SK-N-SH (cell line): ENCODE data around the gene ZBTB1. TPM values are rescaled to one million over a fixed set of nuclear protein-coding genes. Genes with fewer than 3 reads are reported as not detected.

ENCODE experiments used
- CTCF ChIA-PET: fragments of 300-600, 350-600 bp; formaldehyde crosslinking; extraction: SDS; loops from one replicate; lab custom pipeline; 2021; lab: Yijun Ruan, JAX
- POLR2A ChIA-PET: fragments of 350-600 bp; sonication (Branson Sonifier 250); formaldehyde crosslinking; extraction: SDS; loops from one replicate; lab custom pipeline; 2020; ENCODE audit warnings: antibody characterized with exemption, inconsistent platforms; lab: Yijun Ruan, JAX
- DNase-seq: peaks from one replicate; pipeline ENCODE4 v3.0.0; 2012
- H2AFZ ChIP-seq: fragments of 200-600 bp; sonication (generic); 2 replicates; pipeline ENCODE4 v1.8.1; 2016; ENCODE audit warnings: antibody characterized with exemption, mild to moderate bottlenecking, low read depth
- H3F3A ChIP-seq: fragments of 200-600 bp; sonication (generic); replicated peaks from 2 replicates; pipeline ENCODE3; 2016; ENCODE audit warnings: antibody characterized with exemption, mild to moderate bottlenecking; ENCODE audit not compliant: insufficient read depth
- H3K27ac ChIP-seq, 2 experiments: fragments of 200-500 bp in 1 of 2; fragments of 200-600 bp in 1 of 2; sonication (Bioruptor generic) in 1 of 2; sonication (generic), shearing (Covaris generic) in 1 of 2; 2 replicates each; pipeline versions ENCODE4 v1.5.1 to v1.6.1; 2014 to 2016; ENCODE audit warnings: low read depth in 2 of 2, inconsistent platforms in 1 of 2, low read length in 1 of 2, mild to moderate bottlenecking in 1 of 2, mixed read lengths in 1 of 2
- H3K27me3 ChIP-seq: fragments of 200-600 bp; sonication (generic), shearing (Covaris generic); 2 replicates; pipeline ENCODE4 v1.6.1; 2016; ENCODE audit warnings: mixed run types; ENCODE audit not compliant: insufficient read depth
- H3K36me3 ChIP-seq, 2 experiments: fragments of 200-500 bp in 1 of 2; fragments of 200-600 bp in 1 of 2; sonication (Bioruptor generic) in 1 of 2; sonication (generic) in 1 of 2; replicated peaks in 1 of 2; 2 replicates each; pipeline versions ENCODE3 to v1.5.1; 2014 to 2016; ENCODE audit warnings: low read length in 1 of 2, mild to moderate bottlenecking in 1 of 2; ENCODE audit not compliant: insufficient read depth in 2 of 2, control insufficient read depth in 1 of 2
- H3K4me1 ChIP-seq, 2 experiments: fragments of 200-500 bp in 1 of 2; fragments of 200-600 bp in 1 of 2; sonication (Bioruptor generic) in 1 of 2; sonication (generic), shearing (Covaris generic) in 1 of 2; 2 replicates each; pipeline versions ENCODE4 v1.5.1 to v1.6.1; 2014 to 2016; ENCODE audit warnings: low read depth in 1 of 2, low read length in 1 of 2, mixed run types in 1 of 2; ENCODE audit not compliant: insufficient read depth in 2 of 2, control insufficient read depth in 1 of 2
- H3K4me2 ChIP-seq: fragments of 200-600 bp; sonication (generic), shearing (Covaris generic); 2 replicates; pipeline ENCODE4 v1.6.1; 2017; ENCODE audit warnings: mixed run types
- H3K4me3 ChIP-seq, 2 experiments: fragments of 200-500 bp in 1 of 2; fragments of 200-600 bp in 1 of 2; sonication (Bioruptor generic) in 1 of 2; sonication (generic), shearing (Covaris generic) in 1 of 2; 2 replicates each; pipeline versions ENCODE4 v1.5.1 to v1.8.1; 2014 to 2016; ENCODE audit warnings: low read depth in 2 of 2, inconsistent platforms in 1 of 2, low read length in 1 of 2, mild to moderate bottlenecking in 1 of 2, mixed read lengths in 1 of 2, moderate library complexity in 1 of 2
- H3K79me2 ChIP-seq: fragments of 200-600 bp; sonication (generic); 2 replicates; pipeline ENCODE4 v1.8.1; 2017; ENCODE audit warnings: mild to moderate bottlenecking; ENCODE audit not compliant: insufficient read depth
- H3K9ac ChIP-seq: fragments of 200-600 bp; sonication (generic); 2 replicates; pipeline ENCODE4 v1.6.1; 2017; ENCODE audit warnings: mixed run types
- H3K9me2 ChIP-seq: fragments of 200-600 bp; sonication (generic); 2 replicates; pipeline ENCODE4 v1.6.1; 2017; ENCODE audit warnings: mixed run types
- H3K9me3 ChIP-seq: fragments of 200-600 bp; sonication (generic); 2 replicates; pipeline ENCODE4 v1.6.1; 2017; ENCODE audit warnings: mixed run types, mild to moderate bottlenecking, moderate library complexity
- H4K20me1 ChIP-seq: fragments of 200-600 bp; sonication (generic); 2 replicates; pipeline ENCODE4 v1.6.1; 2017; ENCODE audit warnings: mild to moderate bottlenecking, mixed run types; ENCODE audit not compliant: insufficient read depth
- EP300 ChIP-seq, 2 experiments: IDR thresholded peaks; 2 replicates each; pipeline versions ENCODE4 v1.4.0 to v1.6.1; 2012; ENCODE audit warnings: borderline replicate concordance in 1 of 2, low read depth in 1 of 2, low read length in 1 of 2
- EZH2phosphoT487 ChIP-seq: fragments of 200-600 bp; sonication (generic); IDR thresholded peaks from 2 replicates; pipeline ENCODE4 v1.6.1; 2017; ENCODE audit warnings: low read depth, mixed run types, mild to moderate bottlenecking, antibody characterized with exemption, moderate library complexity, borderline replicate concordance
- FOSL2 ChIP-seq: IDR thresholded peaks from 2 replicates; pipeline ENCODE4 v1.4.0; 2012; ENCODE audit warnings: low read depth, mild to moderate bottlenecking, moderate library complexity, borderline replicate concordance
- FOXJ3 ChIP-seq: sonication (generic); formaldehyde crosslinking; IDR thresholded peaks from 2 replicates; pipeline ENCODE4 v1.5.1; 2020; ENCODE audit warnings: mild to moderate bottlenecking, missing genetic modification reagents
- FOXM1 ChIP-seq: IDR thresholded peaks from 2 replicates; pipeline ENCODE4 v1.4.0; 2012; ENCODE audit warnings: low read depth, mild to moderate bottlenecking
- GABPA ChIP-seq: IDR thresholded peaks from 2 replicates; pipeline ENCODE4 v1.4.0; 2012; ENCODE audit warnings: low read depth, mild to moderate bottlenecking
- JUND ChIP-seq: IDR thresholded peaks from 2 replicates; pipeline ENCODE4 v1.4.0; 2012
- MEF2A ChIP-seq: IDR thresholded peaks from 2 replicates; pipeline ENCODE4 v1.4.0; 2012; ENCODE audit warnings: low read depth, borderline replicate concordance
- NRF1 ChIP-seq: IDR thresholded peaks from 2 replicates; pipeline ENCODE4 v1.6.1; 2012; ENCODE audit warnings: low read depth, mild to moderate bottlenecking, low read length
- POLR2AphosphoS5 ChIP-seq: IDR thresholded peaks from 2 replicates; pipeline ENCODE4 v1.6.1; 2012; ENCODE audit warnings: low read depth, low read length
- RFX5 ChIP-seq: IDR thresholded peaks from 2 replicates; pipeline ENCODE4 v1.6.1; 2012; ENCODE audit warnings: mild to moderate bottlenecking, improper control_type of control experiment, low read length
- SMC3 ChIP-seq: IDR thresholded peaks from 2 replicates; pipeline ENCODE4 v1.6.1; 2012; ENCODE audit warnings: low read depth, low read length, improper control_type of control experiment
- TCF12 ChIP-seq: IDR thresholded peaks from 2 replicates; pipeline ENCODE4 v1.4.0; 2012
- USF2 ChIP-seq: fragments of 150-350 bp; IDR thresholded peaks from 2 replicates; pipeline ENCODE4 v1.6.1; 2017; ENCODE audit warnings: antibody characterized with exemption, low read length, low read depth, borderline replicate concordance
- YY1 ChIP-seq: IDR thresholded peaks from 2 replicates; pipeline ENCODE4 v1.4.0; 2012; ENCODE audit warnings: low read depth, mild to moderate bottlenecking
- ZBTB33 ChIP-seq: IDR thresholded peaks from 2 replicates; pipeline ENCODE4 v1.4.0; 2012; ENCODE audit warnings: low read depth, borderline replicate concordance
- WGBS: methylation state at CpG from one replicate; pipeline ENCODE4 v1.1.6; 2017; ENCODE audit warnings: low lambda C conversion rate; 5-methylcytosine and 5-hydroxymethylcytosine counted together
- polyA plus RNA-seq, 3 experiments: library from polyadenylated mRNA; depleted of rRNA; stranded (reverse); fragments of >200 nt; gene quantifications; 2 replicates each; pipeline ENCODE4 v1.2.3, GENCODE V29; 2012
- TF ChIP-seq, protein P1 (sequence below): fragments of 200-600 bp; sonication (generic); IDR thresholded peaks from 2 replicates; pipeline ENCODE4 v1.6.1; 2017; ENCODE audit warnings: antibody characterized with exemption, mild to moderate bottlenecking, moderate library complexity

ZBTB1 gene
- polyA plus RNA-seq, 1 of the 3 experiments (the other 2 are of a cell fraction): 12.7 TPM

- Histone ChIP-seq H3K36me3 (peaks cover 12 to 33% of the 10 kb centered on the region in 2 experiments), H3K9me3 (no peaks in the 10 kb centered on the region), H3K9me2 (no peaks in the 10 kb centered on the region), H4K20me1 (no peaks in the 10 kb centered on the region), H3K4me3 (no peak overlapping the region), H3K9ac (no peak overlapping the region), H2AFZ (no peak overlapping the region), H3K27ac (no peak overlapping the region), H3K4me2 (no peak overlapping the region), H3K4me1 (peaks cover 0 to 2% of the 10 kb centered on the region in 2 experiments; a peak in 1 of 4 replicates), H3K27me3 (no peaks in the 10 kb centered on the region), H3F3A (no peaks in the 10 kb centered on the region), H3K79me2 (no peaks in the 10 kb centered on the region)
- no peak for DNase-seq
- TF ChIP-seq USF2 (no peak), FOXM1 (no peak), FOXJ3 (no peak), YY1 (no peak), TCF12 (no peak)
- 88% methylated on average over 4 of the region's 4 CpGs for WGBS
- ChIA-PET CTCF (interaction anchor here (0.7 to 2.2 kb wide), 5 partner anchors 10 to 115 kb away, joined by 3 to 8 read pairs (median 4); no protein-coding TSS in a partner anchor), POLR2A (no interaction called here)
Measured at GRCh38 chr14:64459405-64460136, 45.0 kb upstream of the ZBTB1 start.

GRCh38 chr14:64461221-64461620 lies 43.3 kb upstream of the ZBTB1 start:
- DNase-seq: no peak
- Histone ChIP-seq H3K4me1 (peaks cover 0 to 12% of the 10 kb centered on the region in 2 experiments; a peak in 2 of 4 replicates), H3K9ac (no peak overlapping the region), H3K36me3 (peaks cover 12 to 16% of the 10 kb centered on the region in 2 experiments), H3K79me2 (no peaks in the 10 kb centered on the region), H2AFZ (no peak overlapping the region), H3K4me2 (no peak overlapping the region), H3K9me2 (no peaks in the 10 kb centered on the region), H3F3A (peaks cover 6% of the 10 kb centered on the region), H3K27me3 (no peaks in the 10 kb centered on the region), H4K20me1 (no peaks in the 10 kb centered on the region), H3K4me3 (no peak overlapping the region), H3K27ac (no peak overlapping the region), H3K9me3 (no peaks in the 10 kb centered on the region)
- ChIA-PET POLR2A (no interaction called here), CTCF (interaction anchor here (1.7 kb wide), 1 partner anchor 31 kb away, joined by 7 read pairs; no protein-coding TSS in a partner anchor)
- 85% methylated on average over 3 of the region's 3 CpGs for WGBS
- TF ChIP-seq GABPA: no peak

DNA sequence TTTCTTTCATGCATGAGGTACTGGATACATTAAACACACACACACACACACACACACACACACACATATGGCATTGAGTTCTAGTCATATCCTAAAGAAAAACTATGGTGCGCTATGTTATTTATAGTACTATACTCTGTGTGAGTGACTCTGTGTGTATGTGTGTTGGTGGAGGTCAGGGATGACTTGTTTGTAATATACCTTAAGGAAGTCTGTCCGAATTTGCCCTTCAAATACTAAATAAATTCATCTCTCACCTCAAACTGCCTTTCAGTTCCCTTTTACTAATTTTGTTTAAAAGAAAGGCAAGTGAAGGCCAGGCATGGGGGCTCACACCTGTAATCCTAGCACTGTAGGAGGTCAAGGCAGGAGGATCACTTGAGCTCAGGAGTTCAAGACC lies 41.4 kb upstream of the ZBTB1 start:
- peaks cover 8% of the 10 kb centered on the region for H3F3A ChIP-seq
- no peak overlapping the region for H3K27ac ChIP-seq
- H3K9ac ChIP-seq: no peak overlapping the region
- H3K79me2 ChIP-seq: no peaks in the 10 kb centered on the region
- peaks cover 0 to 13% of the 10 kb centered on the region in 2 experiments; a peak in 2 of 4 replicates for H3K4me1 ChIP-seq
- H4K20me1 ChIP-seq: no peaks in the 10 kb centered on the region
- peaks cover 2 to 7% of the 10 kb centered on the region in 2 experiments for H3K36me3 ChIP-seq
- H3K4me3 ChIP-seq: no peak overlapping the region
- POLR2A ChIA-PET: interaction anchor here (0.7 kb wide), 1 partner anchor 950 kb away, joined by 3 read pairs; no protein-coding TSS in a partner anchor
- H3K27me3 ChIP-seq: no peaks in the 10 kb centered on the region
- no peak overlapping the region for H2AFZ ChIP-seq
- 95% methylated on average over 2 of the region's 2 CpGs for WGBS
- DNase-seq: no peak
- H3K4me2 ChIP-seq: no peak overlapping the region
- no peaks in the 10 kb centered on the region for H3K9me2 ChIP-seq
- CTCF ChIA-PET: interaction anchor here (0.7 to 5.5 kb wide), 6 partner anchors 16 to 174 kb away, joined by 3 to 28 read pairs (median 5); partner anchors contain the start of gene ZBTB1
- no peaks in the 10 kb centered on the region for H3K9me3 ChIP-seq
- no peak for TF ChIP-seq SMC3
- no peak for TF ChIP-seq TCF12
- TF ChIP-seq YY1: no peak
- no peak for TF ChIP-seq EP300 (IDR thresholded peaks at IDR 0.05; ENCODE audit: borderline replicate concordance in 1 of 2, low read depth in 1 of 2, low read length in 1 of 2)
- TF ChIP-seq JUND: no peak
- no peak for TF ChIP-seq EZH2phosphoT487
- TF ChIP-seq NRF1: no peak
- no peak for TF ChIP-seq POLR2AphosphoS5
- TF ChIP-seq MEF2A: no peak
- TF ChIP-seq, protein P1, sequence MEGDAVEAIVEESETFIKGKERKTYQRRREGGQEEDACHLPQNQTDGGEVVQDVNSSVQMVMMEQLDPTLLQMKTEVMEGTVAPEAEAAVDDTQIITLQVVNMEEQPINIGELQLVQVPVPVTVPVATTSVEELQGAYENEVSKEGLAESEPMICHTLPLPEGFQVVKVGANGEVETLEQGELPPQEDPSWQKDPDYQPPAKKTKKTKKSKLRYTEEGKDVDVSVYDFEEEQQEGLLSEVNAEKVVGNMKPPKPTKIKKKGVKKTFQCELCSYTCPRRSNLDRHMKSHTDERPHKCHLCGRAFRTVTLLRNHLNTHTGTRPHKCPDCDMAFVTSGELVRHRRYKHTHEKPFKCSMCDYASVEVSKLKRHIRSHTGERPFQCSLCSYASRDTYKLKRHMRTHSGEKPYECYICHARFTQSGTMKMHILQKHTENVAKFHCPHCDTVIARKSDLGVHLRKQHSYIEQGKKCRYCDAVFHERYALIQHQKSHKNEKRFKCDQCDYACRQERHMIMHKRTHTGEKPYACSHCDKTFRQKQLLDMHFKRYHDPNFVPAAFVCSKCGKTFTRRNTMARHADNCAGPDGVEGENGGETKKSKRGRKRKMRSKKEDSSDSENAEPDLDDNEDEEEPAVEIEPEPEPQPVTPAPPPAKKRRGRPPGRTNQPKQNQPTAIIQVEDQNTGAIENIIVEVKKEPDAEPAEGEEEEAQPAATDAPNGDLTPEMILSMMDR: no peak
- no peak for TF ChIP-seq ZBTB33
- no peak for TF ChIP-seq RFX5
- TF ChIP-seq FOSL2: no peak
